HepG2 (cell line): ENCODE data around the gene YLPM1. TPM values are rescaled to one million over a fixed set of nuclear protein-coding genes. Genes with fewer than 3 reads are reported as not detected.

ENCODE experiments used
- ATAC-seq: fragments of 200-7000 bp; cut with Tn5 transposase; 3 replicates; pipeline ENCODE4 v1.9.1; 2020; ENCODE audit warnings: mild to moderate bottlenecking, moderate library complexity
- BruUV-seq: library from RNA; stranded (reverse); fragments of 400-500 nt; replicated peaks from 2 replicates; lab custom pipeline; 2021; lab: Mats Ljungman, UMichigan
- CTCF ChIA-PET: fragments of 300-600 bp; formaldehyde crosslinking; extraction: SDS; loops from one replicate; lab custom pipeline; 2021; ENCODE audit warnings: low total read pairs, inconsistent platforms, low intra/inter-chr PET ratio; lab: Yijun Ruan, JAX
- POLR2A ChIA-PET: fragments of 350-600 bp; sonication (Branson Sonifier 250); formaldehyde crosslinking; loops from one replicate; lab custom pipeline; 2020; ENCODE audit warnings: antibody characterized with exemption, inconsistent platforms; lab: Yijun Ruan, JAX
- DNase-seq: peaks from one replicate; pipeline ENCODE4 v3.0.0-alpha.2; 2015; ENCODE audit warnings: low spot score
- FAIRE-seq: peaks from 3 replicates; lab custom pipeline; 2011; peaks lifted over from hg19 to GRCh38; lab: Jason Lieb, UNC
- H2AFZ ChIP-seq: one replicate; pipeline ENCODE4 v1.6.1; 2011; ENCODE audit warnings: low read length, inconsistent platforms
- H3K27ac ChIP-seq: fragments of 300-600 bp; 3 replicates; pipeline ENCODE4 v1.8.0; 2011; ENCODE audit warnings: mixed run types, mild to moderate bottlenecking, mixed read lengths, low read length, inconsistent platforms; ENCODE audit not compliant: insufficient read depth; ENCODE audit errors: extremely low read length
- H3K27me3 ChIP-seq, 2 experiments: fragments of 200-600 bp in 1 of 2; 2 replicates in 1 of 2; 3 replicates in 1 of 2; pipeline versions ENCODE4 v1.6.0 to v1.8.0; 2011; ENCODE audit warnings: low read length in 2 of 2, mild to moderate bottlenecking in 2 of 2, moderate library complexity in 2 of 2, inconsistent platforms in 1 of 2; ENCODE audit not compliant: insufficient read depth in 2 of 2, control insufficient read depth in 1 of 2
- H3K36me3 ChIP-seq, 2 experiments: fragments of 200-600 bp in 1 of 2; replicated peaks in 1 of 2; 2 replicates in 1 of 2; 3 replicates in 1 of 2; pipeline versions ENCODE4 v1.5.1 to v1.8.0; 2011; ENCODE audit warnings: low read length in 2 of 2, inconsistent platforms in 1 of 2; ENCODE audit not compliant: insufficient read depth in 2 of 2, control insufficient read depth in 1 of 2
- H3K4me1 ChIP-seq: 2 replicates; pipeline ENCODE4 v1.5.1; 2012; ENCODE audit warnings: low read length, inconsistent platforms; ENCODE audit not compliant: insufficient read depth
- H3K4me2 ChIP-seq: 2 replicates; pipeline ENCODE4 v1.6.0; 2011; ENCODE audit warnings: low read depth, low read length, inconsistent platforms
- H3K4me3 ChIP-seq, 3 experiments: fragments of 200-600 bp in 1 of 3; sonication (generic), shearing (Covaris generic) in 1 of 3; replicated peaks in 1 of 3; 2 replicates each; pipeline ENCODE4 v1.5.1; 2011 to 2016; ENCODE audit warnings: low read length in 3 of 3, inconsistent platforms in 2 of 3, low read depth in 2 of 3, mild to moderate bottlenecking in 2 of 3, control low read depth in 1 of 3, mixed read lengths in 1 of 3; ENCODE audit not compliant: insufficient read depth in 1 of 3
- H3K79me2 ChIP-seq: one replicate; pipeline ENCODE4 v1.6.1; 2011; ENCODE audit warnings: low read length, inconsistent platforms; ENCODE audit not compliant: insufficient read depth
- H3K9ac ChIP-seq: 2 replicates; pipeline ENCODE4 v1.6.0; 2011; ENCODE audit warnings: mild to moderate bottlenecking, low read depth, low read length, inconsistent platforms; ENCODE audit not compliant: insufficient read depth
- H3K9me3 ChIP-seq: 2 replicates; pipeline ENCODE4 v1.5.1; 2012; ENCODE audit warnings: mild to moderate bottlenecking, low read length
- H4K20me1 ChIP-seq: 2 replicates; pipeline ENCODE4 v1.6.0; 2011; ENCODE audit warnings: inconsistent platforms, mild to moderate bottlenecking, low read length, moderate library complexity; ENCODE audit not compliant: insufficient read depth
- AGO1 ChIP-seq: fragments of 200-400 bp; formaldehyde crosslinking; IDR thresholded peaks from 2 replicates; pipeline ENCODE4 v1.6.1; 2017; ENCODE audit warnings: mild to moderate bottlenecking, low read depth, low read length, moderate library complexity; ENCODE audit not compliant: poor library complexity, severe bottlenecking
- CBX2 ChIP-seq, 2 experiments: fragments of 200-600 bp in 1 of 2; sonication (generic); formaldehyde crosslinking in 1 of 2; IDR thresholded peaks; 2 replicates each; pipeline versions ENCODE4 v1.7.0 to v1.8.1; 2018 to 2022; ENCODE audit warnings: low read depth in 2 of 2, low read length in 1 of 2, mild to moderate bottlenecking in 1 of 2, missing genetic modification reagents in 1 of 2
- CCAR2 ChIP-seq: fragments of 200-400 bp; formaldehyde crosslinking; optimal IDR thresholded peaks from 2 replicates; pipeline ENCODE3; 2018; ENCODE audit warnings: low read depth, mild to moderate bottlenecking, low read length, moderate library complexity
- KDM6A ChIP-seq: IDR thresholded peaks from 2 replicates; pipeline ENCODE4 v1.6.1; 2016; ENCODE audit warnings: low read depth
- KMT2A ChIP-seq: sonication (generic); formaldehyde crosslinking; IDR thresholded peaks from 2 replicates; pipeline ENCODE4 v1.4.0; 2020; ENCODE audit warnings: missing genetic modification reagents
- MBD4 ChIP-seq: IDR thresholded peaks from 2 replicates; pipeline ENCODE4 v1.6.1; 2012; ENCODE audit warnings: low read length, inconsistent platforms, borderline replicate concordance
- MIER2 ChIP-seq: IDR thresholded peaks from 2 replicates; pipeline ENCODE4 v1.6.1; 2016; ENCODE audit warnings: missing biosample characterization, missing genetic modification reagents
- NFKB2 ChIP-seq: sonication (generic); formaldehyde crosslinking; IDR thresholded peaks from 2 replicates; pipeline ENCODE4 v1.4.0; 2020; ENCODE audit warnings: missing genetic modification reagents, borderline replicate concordance
- NR3C1 ChIP-seq: sonication (generic); formaldehyde crosslinking; IDR thresholded peaks from 2 replicates; pipeline ENCODE4 v1.4.0; 2020; ENCODE audit warnings: missing genetic modification reagents
- POGZ ChIP-seq: sonication (generic); formaldehyde crosslinking; IDR thresholded peaks from 2 replicates; pipeline ENCODE4 v1.4.0; 2020; ENCODE audit warnings: mild to moderate bottlenecking, missing genetic modification reagents
- REPIN1 ChIP-seq: sonication (generic); formaldehyde crosslinking; IDR thresholded peaks from 2 replicates; pipeline ENCODE4 v1.8.0; 2022; ENCODE audit warnings: missing genetic modification reagents, low read depth, mild to moderate bottlenecking, borderline replicate concordance
- TMF1 ChIP-seq: sonication (generic); formaldehyde crosslinking; IDR thresholded peaks from 2 replicates; pipeline ENCODE4 v1.8.1; 2022; ENCODE audit warnings: low read depth, missing genetic modification reagents
- ZNF724P ChIP-seq: sonication (generic); formaldehyde crosslinking; IDR thresholded peaks from 2 replicates; pipeline ENCODE4 v1.8.0; 2022; ENCODE audit warnings: missing genetic modification reagents, borderline replicate concordance
- ZNF737 ChIP-seq: sonication (generic); formaldehyde crosslinking; IDR thresholded peaks from 2 replicates; pipeline ENCODE4 v1.5.0; 2020; ENCODE audit warnings: missing genetic modification reagents, mild to moderate bottlenecking, borderline replicate concordance
- WGBS: methylation state at CpG from one replicate; pipeline ENCODE4 v1.1.6; 2017; ENCODE audit warnings: low lambda C conversion rate; 5-methylcytosine and 5-hydroxymethylcytosine counted together
- in situ Hi-C: cut with HindIII; loops from 2 replicates; pipeline ENCODE4 v1.10.0; 2017; ENCODE audit warnings: low pct_unique_long_range_greater_than_20kb; ENCODE audit not compliant: extremely low pct_ligation_motif_present
- intact Hi-C: fragments of 100-400 bp; cut with micrococcal nuclease; formaldehyde crosslinking; loops from one replicate; pipeline ENCODE4 v1.10.0; 2022; ENCODE audit not compliant: unreplicated experiment
- polyA plus RNA-seq, 8 experiments: library from polyadenylated mRNA; depleted of rRNA in 3 of 8; stranded (reverse) in 7 of 8; unstranded in 1 of 8; fragments of >200 nt; fragmentation: Illumina TruSeq in 4 of 8; extraction: Trizol in 4 of 8; gene quantifications; 2 replicates each; pipeline versions ENCODE4 v1.2.1 to v1.2.3, GENCODE V29; 2011 to 2016; ENCODE audit warnings: low read depth in 4 of 8, missing spikeins in 1 of 8, mixed read lengths in 1 of 8; ENCODE audit not compliant: insufficient read depth in 1 of 8
- total RNA-seq, 5 experiments: library from RNA; depleted of rRNA; stranded (reverse); fragments of >200 nt; fragmentation: Illumina TruSeq; extraction: Trizol; gene quantifications; 2 replicates each; pipeline ENCODE4 v1.2.3, GENCODE V29; 2016; ENCODE audit warnings: low read depth in 1 of 5
- TF ChIP-seq, protein P1 (sequence below): sonication (generic); formaldehyde crosslinking; IDR thresholded peaks from 2 replicates; pipeline ENCODE4 v1.4.0; 2020; ENCODE audit warnings: low read depth, missing genetic modification reagents
- TF ChIP-seq, protein P2 (sequence below): sonication (generic); formaldehyde crosslinking; IDR thresholded peaks from 2 replicates; pipeline ENCODE4 v1.4.0; 2020; ENCODE audit warnings: missing genetic modification reagents, borderline replicate concordance
- TF ChIP-seq, protein P3 (sequence below): sonication (generic); formaldehyde crosslinking; IDR thresholded peaks from 2 replicates; pipeline ENCODE4 v1.5.0; 2020; ENCODE audit warnings: mild to moderate bottlenecking, missing genetic modification reagents

The YLPM1 gene
- total and polyA plus RNA-seq, 2 of the 13 experiments (the other 11 are each of a cell fraction or from before 2014, with no cell fraction given), result 6.7 to 21.9 TPM

DNA sequence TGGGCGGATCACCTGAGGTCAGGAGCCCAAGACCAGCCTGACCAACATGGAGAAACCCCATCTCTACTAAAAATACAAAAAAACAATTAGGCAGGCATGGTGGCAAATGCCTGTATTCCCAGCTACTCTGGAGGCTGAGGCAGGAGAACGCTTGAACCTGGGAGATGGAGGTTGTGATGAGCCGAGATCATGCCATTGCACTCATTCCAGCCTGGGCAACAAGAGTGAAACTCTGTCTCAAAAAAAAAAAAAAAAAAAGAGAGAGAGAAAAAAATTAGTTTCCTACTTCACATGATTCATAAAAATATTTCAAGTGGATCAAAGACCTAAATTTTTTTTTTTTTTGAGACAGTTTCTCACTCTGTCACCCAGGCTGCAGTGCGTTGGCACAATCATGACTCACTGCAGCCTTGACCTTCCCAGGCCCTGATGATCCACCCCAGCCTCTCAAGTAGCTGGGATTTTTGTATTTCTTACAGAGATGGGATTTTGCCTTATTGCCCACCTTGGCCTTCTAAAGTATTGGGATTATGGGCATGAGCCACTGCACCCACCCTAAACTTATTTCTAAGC, 25.3 kb upstream of the YLPM1 start:
- no peak for DNase-seq
- CTCF ChIA-PET, result no interaction called here
- intact Hi-C loops, result no loop called here
- no peak overlapping the region for H3K4me2 ChIP-seq
- ATAC-seq, result no peak
- POLR2A ChIA-PET, result no interaction called here
- H3K4me1 ChIP-seq, result no peaks in the 10 kb centered on the region
- H3K27ac ChIP-seq, result no peak overlapping the region
- no peaks in the 10 kb centered on the region for H3K27me3 ChIP-seq
- 99% methylated on average over 4 of the region's 4 CpGs for WGBS
- in situ Hi-C loops, result no loop called here
- no peak overlapping the region for H3K9ac ChIP-seq
- no peak overlapping the region for H2AFZ ChIP-seq
- H3K36me3 ChIP-seq, result peaks cover 2 to 21% of the 10 kb centered on the region in 2 experiments
- H4K20me1 ChIP-seq, result no peaks in the 10 kb centered on the region
- no peak overlapping the region for H3K4me3 ChIP-seq
- no peaks in the 10 kb centered on the region for H3K79me2 ChIP-seq
- H3K9me3 ChIP-seq, result no peaks in the 10 kb centered on the region
- BruUV-seq, result no TSS peak
- FAIRE-seq, result no peak
- TF ChIP-seq ZNF737 (no peak), AGO1 (no peak), NR3C1 (CRISPR knock-in tag) (no peak), MBD4 (no peak), NFKB2 (CRISPR knock-in tag) (no peak), CBX2 (IDR thresholded peaks at IDR 0.05; ENCODE audit: low read depth, low read length) (no peak), CBX2 (CRISPR knock-in tag; IDR thresholded peaks at IDR 0.05; ENCODE audit: low read depth) (no peak), KDM6A (CRISPR knock-in tag) (no peak), TMF1 (no peak), ZNF724P (CRISPR knock-in tag) (no peak), MIER2 (no peak), POGZ (CRISPR knock-in tag) (no peak), KMT2A (no peak), CCAR2 (no peak), REPIN1 (CRISPR knock-in tag) (no peak)
- TF ChIP-seq, protein P1, sequence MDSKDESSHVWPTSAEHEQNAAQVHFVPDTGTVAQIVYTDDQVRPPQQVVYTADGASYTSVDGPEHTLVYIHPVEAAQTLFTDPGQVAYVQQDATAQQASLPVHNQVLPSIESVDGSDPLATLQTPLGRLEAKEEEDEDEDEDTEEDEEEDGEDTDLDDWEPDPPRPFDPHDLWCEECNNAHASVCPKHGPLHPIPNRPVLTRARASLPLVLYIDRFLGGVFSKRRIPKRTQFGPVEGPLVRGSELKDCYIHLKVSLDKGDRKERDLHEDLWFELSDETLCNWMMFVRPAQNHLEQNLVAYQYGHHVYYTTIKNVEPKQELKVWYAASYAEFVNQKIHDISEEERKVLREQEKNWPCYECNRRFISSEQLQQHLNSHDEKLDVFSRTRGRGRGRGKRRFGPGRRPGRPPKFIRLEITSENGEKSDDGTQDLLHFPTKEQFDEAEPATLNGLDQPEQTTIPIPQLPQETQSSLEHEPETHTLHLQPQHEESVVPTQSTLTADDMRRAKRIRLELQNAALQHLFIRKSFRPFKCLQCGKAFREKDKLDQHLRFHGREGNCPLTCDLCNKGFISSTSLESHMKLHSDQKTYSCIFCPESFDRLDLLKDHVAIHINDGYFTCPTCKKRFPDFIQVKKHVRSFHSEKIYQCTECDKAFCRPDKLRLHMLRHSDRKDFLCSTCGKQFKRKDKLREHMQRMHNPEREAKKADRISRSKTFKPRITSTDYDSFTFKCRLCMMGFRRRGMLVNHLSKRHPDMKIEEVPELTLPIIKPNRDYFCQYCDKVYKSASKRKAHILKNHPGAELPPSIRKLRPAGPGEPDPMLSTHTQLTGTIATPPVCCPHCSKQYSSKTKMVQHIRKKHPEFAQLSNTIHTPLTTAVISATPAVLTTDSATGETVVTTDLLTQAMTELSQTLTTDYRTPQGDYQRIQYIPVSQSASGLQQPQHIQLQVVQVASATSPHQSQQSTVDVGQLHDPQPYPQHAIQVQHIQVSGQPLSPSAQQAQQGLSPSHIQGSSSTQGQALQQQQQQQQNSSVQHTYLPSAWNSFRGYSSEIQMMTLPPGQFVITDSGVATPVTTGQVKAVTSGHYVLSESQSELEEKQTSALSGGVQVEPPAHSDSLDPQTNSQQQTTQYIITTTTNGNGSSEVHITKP (CRISPR knock-in tag), result no peak
- TF ChIP-seq, protein P2, sequence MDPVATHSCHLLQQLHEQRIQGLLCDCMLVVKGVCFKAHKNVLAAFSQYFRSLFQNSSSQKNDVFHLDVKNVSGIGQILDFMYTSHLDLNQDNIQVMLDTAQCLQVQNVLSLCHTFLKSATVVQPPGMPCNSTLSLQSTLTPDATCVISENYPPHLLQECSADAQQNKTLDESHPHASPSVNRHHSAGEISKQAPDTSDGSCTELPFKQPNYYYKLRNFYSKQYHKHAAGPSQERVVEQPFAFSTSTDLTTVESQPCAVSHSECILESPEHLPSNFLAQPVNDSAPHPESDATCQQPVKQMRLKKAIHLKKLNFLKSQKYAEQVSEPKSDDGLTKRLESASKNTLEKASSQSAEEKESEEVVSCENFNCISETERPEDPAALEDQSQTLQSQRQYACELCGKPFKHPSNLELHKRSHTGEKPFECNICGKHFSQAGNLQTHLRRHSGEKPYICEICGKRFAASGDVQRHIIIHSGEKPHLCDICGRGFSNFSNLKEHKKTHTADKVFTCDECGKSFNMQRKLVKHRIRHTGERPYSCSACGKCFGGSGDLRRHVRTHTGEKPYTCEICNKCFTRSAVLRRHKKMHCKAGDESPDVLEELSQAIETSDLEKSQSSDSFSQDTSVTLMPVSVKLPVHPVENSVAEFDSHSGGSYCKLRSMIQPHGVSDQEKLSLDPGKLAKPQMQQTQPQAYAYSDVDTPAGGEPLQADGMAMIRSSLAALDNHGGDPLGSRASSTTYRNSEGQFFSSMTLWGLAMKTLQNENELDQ (CRISPR knock-in tag), result no peak
- TF ChIP-seq, protein P3, sequence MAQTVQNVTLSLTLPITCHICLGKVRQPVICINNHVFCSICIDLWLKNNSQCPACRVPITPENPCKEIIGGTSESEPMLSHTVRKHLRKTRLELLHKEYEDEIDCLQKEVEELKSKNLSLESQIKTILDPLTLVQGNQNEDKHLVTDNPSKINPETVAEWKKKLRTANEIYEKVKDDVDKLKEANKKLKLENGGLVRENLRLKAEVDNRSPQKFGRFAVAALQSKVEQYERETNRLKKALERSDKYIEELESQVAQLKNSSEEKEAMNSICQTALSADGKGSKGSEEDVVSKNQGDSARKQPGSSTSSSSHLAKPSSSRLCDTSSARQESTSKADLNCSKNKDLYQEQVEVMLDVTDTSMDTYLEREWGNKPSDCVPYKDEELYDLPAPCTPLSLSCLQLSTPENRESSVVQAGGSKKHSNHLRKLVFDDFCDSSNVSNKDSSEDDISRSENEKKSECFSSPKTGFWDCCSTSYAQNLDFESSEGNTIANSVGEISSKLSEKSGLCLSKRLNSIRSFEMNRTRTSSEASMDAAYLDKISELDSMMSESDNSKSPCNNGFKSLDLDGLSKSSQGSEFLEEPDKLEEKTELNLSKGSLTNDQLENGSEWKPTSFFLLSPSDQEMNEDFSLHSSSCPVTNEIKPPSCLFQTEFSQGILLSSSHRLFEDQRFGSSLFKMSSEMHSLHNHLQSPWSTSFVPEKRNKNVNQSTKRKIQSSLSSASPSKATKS (CRISPR knock-in tag), result no peak
